Measurements from ENCODE around the gene NPM3.

- TF ChIP-seq CTCF (IDR thresholded peaks at IDR 0.05), result no peak
- TF ChIP-seq POLR2AphosphoS5 (IDR thresholded peaks at IDR 0.05), result no peak
- no peak for TF ChIP-seq POLR2A (IDR thresholded peaks at IDR 0.05)
- no peak for TF ChIP-seq EP300 (IDR thresholded peaks at IDR 0.05)
Measured at GRCh38 chr10:101827919-101828600, 44.8 kb upstream of the NPM3 start.

Data from suprapubic skin (tissue), 4 donors.